LNCAP (cell line): ENCODE results near the gene FPR1.

ENCODE experiments used
- CTCF ChIP-seq: fragments of 450-650 bp; IDR thresholded peaks from 2 replicates; pipeline ENCODE4 v1.5.1; 2017; ENCODE audit warnings: mild to moderate bottlenecking

The FPR1 gene

GRCh38 chr19:51751655-51752054, at the start of gene FPR1:
Gene FPR1 (minus strand): TSS chr19:51751878. CDS start chr19:51746994, 4,884 bp downstream.
- TF ChIP-seq CTCF = no peak

GRCh38 chr19:51800473-51801244, 49.0 kb upstream of the FPR1 start:
- TF ChIP-seq CTCF = no peak

GRCh38 chr19:51799774-51800472, 48.2 kb upstream of the FPR1 start:
- no peak for TF ChIP-seq CTCF

GRCh38 chr19:51799034-51799773, 47.5 kb upstream of the FPR1 start:
- TF ChIP-seq CTCF = no peak

- TF ChIP-seq CTCF = no peak
Measured at GRCh38 chr19:51798062-51798461, 46.4 kb upstream of the FPR1 start.

- TF ChIP-seq CTCF = no peak
Measured at GRCh38 chr19:51797480-51797879, 45.8 kb upstream of the FPR1 start.

- TF ChIP-seq CTCF = no peak
Measured at GRCh38 chr19:51796195-51796679, 44.6 kb upstream of the FPR1 start.
